Skeletal muscle satellite cell (primary cell): ENCODE results near the gene DSTN.
A peak's percentile ranks its signal among the peaks of the same experiment; 100 is the strongest.

Experiments used
- H3K27me3 ChIP-seq: 2 replicates; pipeline ENCODE4 v1.7.0; 2013; ENCODE audit warnings: low read length; ENCODE audit not compliant: control insufficient read depth, insufficient read depth
- H3K36me3 ChIP-seq: 2 replicates; pipeline ENCODE4 v1.7.0; 2013; ENCODE audit warnings: mild to moderate bottlenecking, control low read depth, low read length; ENCODE audit not compliant: insufficient read depth
- H3K4me1 ChIP-seq: 2 replicates; pipeline ENCODE4 v1.7.0; 2013; ENCODE audit warnings: low read length; ENCODE audit not compliant: control insufficient read depth, insufficient read depth
- H3K4me2 ChIP-seq: 2 replicates; pipeline ENCODE4 v1.7.0; 2013; ENCODE audit warnings: mild to moderate bottlenecking, low read length
- H3K4me3 ChIP-seq: 2 replicates; pipeline ENCODE4 v1.7.0; 2013; ENCODE audit warnings: low read length
- H3K9ac ChIP-seq: 2 replicates; pipeline ENCODE4 v1.7.0; 2013; ENCODE audit warnings: mild to moderate bottlenecking, low read depth, low read length, moderate library complexity
- H3K9me3 ChIP-seq: replicated peaks from 2 replicates; pipeline ENCODE4 v1.7.0; 2013; ENCODE audit warnings: mild to moderate bottlenecking, control low read depth, low read length

The DSTN gene

DNA sequence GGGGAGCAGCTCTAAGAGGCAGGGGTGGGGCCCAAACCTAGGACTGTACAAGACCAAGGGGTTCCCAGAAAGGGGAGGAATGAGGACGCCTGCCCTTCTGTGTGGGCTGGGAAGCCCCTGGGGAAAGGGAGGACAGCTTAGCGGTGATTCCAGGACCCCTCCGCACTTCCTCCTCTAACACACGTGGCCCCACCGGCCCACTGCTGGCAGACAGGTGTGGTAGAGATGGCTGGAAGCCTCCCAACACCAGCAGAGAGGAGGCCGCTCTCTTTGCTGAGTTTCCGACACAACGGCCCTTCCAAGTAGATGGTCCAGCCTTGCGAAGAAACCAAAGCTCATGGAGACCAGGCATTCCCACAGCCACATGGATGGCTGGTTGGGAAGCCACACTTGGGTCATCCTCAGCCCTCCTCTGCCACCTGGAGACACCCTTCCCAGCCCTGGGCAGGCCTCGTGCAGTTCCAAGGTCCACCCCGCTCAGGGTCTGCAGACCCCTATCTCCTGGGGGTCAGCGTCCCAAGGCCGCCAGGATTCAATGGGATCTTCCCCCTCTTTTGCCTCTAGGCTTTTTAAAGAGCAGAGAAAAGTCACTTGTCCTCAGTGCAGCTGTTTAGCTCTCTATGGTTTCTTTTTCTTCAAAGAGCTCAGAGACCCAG, 68.2 kb downstream of the DSTN start:
- Histone ChIP-seq H3K27me3 (no peaks in the 10 kb centered on the region), H3K4me2 (no peak overlapping the region), H3K9ac (no peak overlapping the region), H3K36me3 (peaks cover 93% of the 10 kb centered on the region), H3K9me3 (no peaks in the 10 kb centered on the region), H3K4me3 (no peak overlapping the region), H3K4me1 (peaks cover 17% of the 10 kb centered on the region)

DNA sequence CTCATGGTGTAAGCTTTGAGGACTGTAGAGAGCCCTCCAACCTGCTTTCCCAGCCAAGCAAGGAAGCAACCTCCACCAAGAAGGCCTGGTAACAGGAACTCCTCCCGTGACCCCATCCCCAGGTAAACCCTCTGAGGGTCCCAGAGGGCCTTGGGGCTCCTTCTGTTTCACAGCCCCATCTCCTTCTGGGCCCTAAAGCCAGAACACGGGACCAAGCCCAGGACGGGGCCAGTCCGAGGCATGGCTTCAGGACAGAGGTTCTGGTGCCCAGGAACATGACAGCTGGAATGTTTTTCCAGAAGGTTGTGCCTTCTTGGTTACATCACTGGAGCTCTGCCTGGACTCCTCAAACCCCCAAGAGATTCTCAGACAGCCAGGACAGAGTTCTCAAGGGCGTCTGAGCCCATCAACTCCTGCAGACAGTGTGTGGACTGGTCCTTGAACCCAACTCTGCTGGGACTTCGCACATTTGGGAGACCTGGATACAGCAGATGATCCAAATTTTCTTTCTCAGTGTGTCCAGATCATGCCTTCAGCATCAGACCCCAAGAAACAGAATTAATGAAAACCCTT, 69.0 kb downstream of the DSTN start:
- H3K9me3 ChIP-seq = no peaks in the 10 kb centered on the region
- no peak overlapping the region for H3K4me3 ChIP-seq
- H3K27me3 ChIP-seq = no peaks in the 10 kb centered on the region
- H3K4me2 ChIP-seq = no peak overlapping the region
- no peak overlapping the region for H3K9ac ChIP-seq
- H3K4me1 ChIP-seq = peaks cover 23% of the 10 kb centered on the region
- peaks cover 93% of the 10 kb centered on the region for H3K36me3 ChIP-seq

DNA sequence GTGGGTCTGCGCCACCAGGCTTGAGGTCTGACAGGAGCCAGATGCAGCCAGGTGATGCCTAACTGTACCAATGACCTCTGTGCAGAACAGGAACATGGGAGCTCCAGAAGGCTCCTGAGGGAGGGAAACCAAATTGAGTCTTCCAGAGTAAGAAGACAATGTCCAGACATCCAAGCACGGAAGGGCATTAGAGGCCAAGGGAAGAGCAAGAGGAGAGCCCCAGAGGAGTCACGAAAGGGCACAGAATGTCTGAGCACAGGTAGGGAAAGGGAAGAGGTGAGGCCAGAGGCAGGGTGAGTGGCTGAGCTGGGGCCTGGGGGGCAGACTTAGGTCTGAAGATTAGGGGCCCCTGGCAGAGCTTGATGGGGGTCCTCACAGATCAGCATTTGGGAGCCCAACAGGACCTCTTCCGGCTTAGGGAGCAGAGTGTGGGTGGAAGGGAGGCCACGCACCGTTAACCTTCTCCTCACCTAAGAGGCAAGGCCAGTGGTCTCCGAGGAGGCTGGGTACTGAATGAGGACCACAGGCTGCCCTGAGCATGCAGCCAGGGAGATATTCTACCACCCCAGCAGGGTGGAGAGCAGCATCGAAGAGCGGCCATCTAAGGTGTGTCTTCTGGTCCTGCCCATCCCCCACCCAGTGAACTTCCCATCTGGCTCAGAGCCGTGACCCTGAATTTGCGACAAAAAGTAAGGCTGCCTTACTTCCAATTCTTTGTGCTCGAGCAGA, 70.4 kb downstream of the DSTN start:
- Histone ChIP-seq H3K27me3 (no peaks in the 10 kb centered on the region), H3K9ac (no peak overlapping the region), H3K4me2 (no peak overlapping the region), H3K9me3 (no peaks in the 10 kb centered on the region), H3K4me1 (peaks cover 37% of the 10 kb centered on the region), H3K4me3 (no peak overlapping the region), H3K36me3 (peaks cover 83% of the 10 kb centered on the region)

DNA sequence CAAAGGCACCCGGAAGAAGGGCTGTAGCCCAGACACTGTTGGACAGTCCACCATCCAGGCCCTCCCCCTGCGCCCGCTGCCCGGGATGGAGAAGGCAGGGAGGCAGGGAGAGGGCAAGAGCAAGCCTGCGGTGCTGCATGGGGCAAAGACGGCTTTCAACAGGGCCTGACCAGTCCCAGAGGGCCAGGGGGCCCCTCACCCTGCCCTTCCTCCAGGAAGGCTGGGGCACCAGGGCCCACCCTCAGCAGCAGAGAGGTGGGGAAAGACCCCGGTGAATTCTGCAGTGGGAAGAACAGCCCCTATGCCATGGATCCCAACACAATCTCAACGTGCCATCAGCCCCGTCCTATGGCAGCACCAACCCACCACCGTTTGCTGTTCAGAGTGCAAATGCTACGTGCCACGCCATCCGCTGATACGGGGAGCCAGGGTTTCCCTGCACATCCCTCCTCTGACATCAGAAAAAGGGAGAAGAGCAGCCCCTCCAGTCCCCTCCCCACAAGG, 71.1 kb downstream of the DSTN start:
- Histone ChIP-seq H3K36me3 (peaks cover 82% of the 10 kb centered on the region), H3K9ac (no peak overlapping the region)

DNA sequence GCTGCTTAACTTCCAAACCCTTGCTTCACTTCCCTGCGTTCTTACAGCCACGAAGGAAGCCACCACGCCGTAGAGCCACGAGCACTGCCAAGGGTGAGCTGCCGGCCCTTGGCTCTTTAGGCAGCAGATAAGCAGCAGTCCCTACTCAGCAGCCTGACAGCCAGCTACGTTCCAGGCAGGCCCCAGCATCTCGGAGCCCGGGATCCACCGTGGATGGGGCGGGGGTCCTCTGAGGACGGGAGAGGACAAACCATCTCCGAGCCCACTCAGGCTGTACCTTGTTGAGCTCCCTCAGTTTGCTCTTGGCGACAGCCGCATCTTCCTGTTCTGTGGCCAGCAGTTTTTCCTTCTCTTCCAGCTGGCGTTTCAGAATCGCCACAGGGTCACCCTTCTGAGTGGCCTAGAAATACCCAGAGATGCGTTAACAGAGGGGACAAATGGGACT, 71.7 kb downstream of the DSTN start:
- Histone ChIP-seq H3K4me2 (no peak overlapping the region), H3K36me3 (peaks cover 82% of the 10 kb centered on the region), H3K4me1 (peaks cover 28% of the 10 kb centered on the region), H3K9me3 (no peaks in the 10 kb centered on the region), H3K4me3 (no peak overlapping the region), H3K9ac (no peak overlapping the region), H3K27me3 (no peaks in the 10 kb centered on the region)

More for the DNA sequence above, 71.1 kb downstream of the DSTN start:
- Histone ChIP-seq H3K4me3 (no peak overlapping the region), H3K27me3 (no peaks in the 10 kb centered on the region), H3K4me1 (peaks cover 34% of the 10 kb centered on the region), H3K4me2 (no peak overlapping the region), H3K9me3 (no peaks in the 10 kb centered on the region)

DNA sequence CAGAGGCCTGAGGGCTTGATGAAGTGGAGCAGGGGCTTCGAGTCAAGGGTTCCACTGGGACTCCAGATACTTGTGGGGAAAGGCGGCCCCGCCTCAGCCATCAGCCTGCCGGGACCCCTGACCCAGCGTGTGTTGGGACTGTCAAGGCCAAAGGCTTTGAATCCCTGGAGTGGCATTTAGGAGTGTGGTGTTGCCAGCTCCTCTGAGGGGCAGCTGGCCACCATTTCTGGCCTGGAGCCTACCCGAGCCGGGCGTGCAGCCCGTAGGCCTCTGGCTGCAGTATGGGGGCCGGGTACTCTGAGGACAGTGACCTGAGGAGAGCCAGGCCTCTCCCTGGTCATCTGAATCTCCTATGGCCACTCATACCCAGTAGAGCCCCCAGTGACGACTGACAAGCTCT, 72.1 kb downstream of the DSTN start:
- Histone ChIP-seq H3K9me3 (no peaks in the 10 kb centered on the region), H3K36me3 (peaks cover 79% of the 10 kb centered on the region), H3K27me3 (no peaks in the 10 kb centered on the region), H3K4me1 (peaks cover 24% of the 10 kb centered on the region), H3K4me3 (no peak overlapping the region), H3K4me2 (no peak overlapping the region), H3K9ac (no peak overlapping the region)

DNA sequence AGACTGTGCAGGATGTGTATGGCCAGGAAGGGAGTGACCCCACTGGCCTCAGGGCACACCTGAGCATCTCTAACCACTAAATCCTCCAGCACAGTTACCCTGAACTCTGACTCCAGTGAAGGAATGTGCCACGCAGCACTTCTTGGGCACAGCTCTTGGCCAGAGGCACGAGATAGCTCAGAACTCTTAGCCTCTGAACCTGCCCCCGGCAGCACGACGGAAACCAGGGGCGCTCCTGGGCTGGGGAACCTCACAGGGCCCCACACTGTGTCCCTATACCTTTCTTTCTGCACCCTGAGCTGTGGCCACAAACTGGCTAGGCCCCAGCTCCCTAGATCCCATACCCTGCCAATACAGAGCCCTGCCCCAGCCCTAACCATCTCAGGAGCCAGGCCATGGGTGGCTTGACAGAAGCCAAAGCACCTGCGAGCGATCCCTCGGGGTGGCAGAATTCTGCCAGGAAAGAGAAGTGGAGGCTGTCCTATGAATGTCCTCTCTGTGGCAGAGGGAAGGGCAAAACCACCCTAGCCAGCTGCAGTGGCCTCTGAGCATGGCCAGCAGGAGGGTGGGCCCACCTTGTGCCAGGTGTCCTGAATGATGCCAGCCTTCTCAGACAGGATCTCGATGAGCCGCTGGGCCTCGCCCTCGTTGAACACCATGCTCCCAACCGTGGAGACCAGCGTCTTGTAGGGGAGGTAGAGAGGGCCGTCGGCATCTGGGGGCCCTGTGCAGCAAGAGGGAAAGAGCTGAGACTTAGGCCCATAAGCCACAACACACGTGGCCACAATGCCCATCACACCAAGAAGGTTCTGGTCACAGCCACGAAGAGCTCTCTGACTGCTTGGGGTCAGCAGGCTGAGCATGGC, 72.8 kb downstream of the DSTN start:
- Histone ChIP-seq H3K36me3 (peaks cover 74% of the 10 kb centered on the region), H3K4me1 (peaks cover 24% of the 10 kb centered on the region), H3K9me3 (no peaks in the 10 kb centered on the region), H3K9ac (no peak overlapping the region), H3K4me2 (no peak overlapping the region), H3K27me3 (no peaks in the 10 kb centered on the region), H3K4me3 (no peak overlapping the region)

DNA sequence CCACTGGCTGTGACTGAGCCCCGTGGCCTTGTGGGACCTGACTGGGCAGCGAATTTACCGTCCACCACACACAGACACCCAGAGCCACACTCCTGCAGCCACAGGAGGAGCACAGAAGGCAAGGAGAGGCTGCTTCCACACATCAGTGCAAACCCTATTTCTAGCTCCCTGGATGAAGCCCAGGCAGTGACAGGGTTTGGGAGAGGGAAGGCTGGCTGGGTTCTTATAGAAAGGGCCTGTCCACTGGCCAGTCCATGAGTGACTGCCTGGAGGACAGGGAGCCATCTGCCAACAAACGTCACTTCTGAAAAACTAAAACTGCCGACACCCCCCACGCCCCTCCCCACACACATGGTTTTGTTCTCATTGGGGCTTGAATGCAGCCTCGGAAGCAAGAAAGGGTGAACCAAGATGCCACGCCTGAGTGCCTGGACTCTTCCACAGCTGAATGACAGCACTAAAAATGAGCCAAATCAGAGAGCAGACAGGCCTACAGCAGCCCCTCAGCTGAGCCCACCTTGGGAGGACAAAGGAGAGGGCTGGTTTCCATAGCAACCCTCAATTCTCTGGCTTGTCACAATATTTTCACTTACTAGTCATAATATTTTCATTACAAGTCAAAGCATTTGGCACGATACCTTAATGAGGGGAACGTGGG, 73.8 kb downstream of the DSTN start:
- Histone ChIP-seq H3K36me3 (peaks cover 74% of the 10 kb centered on the region), H3K9ac (peak overlapping the region; percentile 57), H3K9me3 (no peaks in the 10 kb centered on the region), H3K4me2 (peak overlapping the region; percentile 28), H3K4me1 (peaks cover 34% of the 10 kb centered on the region), H3K27me3 (no peaks in the 10 kb centered on the region), H3K4me3 (no peak overlapping the region)

DNA sequence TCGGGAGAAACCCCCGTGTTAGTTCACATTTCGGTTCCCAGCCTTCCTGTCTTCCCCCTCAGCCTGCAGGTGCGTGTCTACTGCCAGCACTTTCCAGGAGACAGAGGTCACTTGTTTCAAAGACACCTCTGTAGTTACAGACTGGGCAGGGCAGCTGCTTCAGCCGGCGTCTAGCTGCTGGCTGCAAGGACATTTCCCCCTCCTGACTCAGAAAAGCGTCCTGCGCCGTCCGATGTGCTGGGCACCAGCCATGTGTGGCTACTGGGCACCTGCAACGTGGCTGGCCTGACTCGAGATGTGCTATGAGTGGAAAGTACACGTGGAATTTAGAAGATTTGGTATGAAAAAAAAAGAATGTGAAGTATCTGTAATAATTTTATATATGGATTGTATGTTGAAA, 74.6 kb downstream of the DSTN start:
- peak overlapping the region; percentile 29 for H3K9ac ChIP-seq
- H3K36me3 ChIP-seq = peaks cover 66% of the 10 kb centered on the region
- no peaks in the 10 kb centered on the region for H3K27me3 ChIP-seq
- no peaks in the 10 kb centered on the region for H3K9me3 ChIP-seq
- peaks cover 41% of the 10 kb centered on the region for H3K4me1 ChIP-seq
- peak overlapping the region; percentile 28 for H3K4me2 ChIP-seq
- no peak overlapping the region for H3K4me3 ChIP-seq

DNA sequence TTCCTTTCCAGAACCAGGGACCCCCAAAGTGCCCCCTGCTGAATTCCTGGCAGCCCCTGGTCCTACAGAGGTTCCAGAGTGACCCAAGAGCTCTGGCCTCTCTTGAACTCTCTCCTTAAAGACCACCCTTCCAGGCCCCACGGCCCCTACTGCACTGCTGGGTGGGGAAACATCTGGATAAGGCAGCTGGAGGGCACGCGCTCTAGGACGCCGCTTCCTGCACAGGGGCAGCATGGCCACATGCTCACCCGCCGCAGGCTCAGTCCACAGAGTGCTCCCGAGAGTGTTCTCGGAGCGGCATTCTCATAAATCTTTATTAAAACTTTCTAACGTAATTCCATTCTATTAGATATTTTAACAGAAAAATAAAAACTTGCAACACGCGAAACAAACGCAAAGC, 75.1 kb downstream of the DSTN start:
- peaks cover 64% of the 10 kb centered on the region for H3K36me3 ChIP-seq
- no peaks in the 10 kb centered on the region for H3K9me3 ChIP-seq
- H3K4me3 ChIP-seq = no peak overlapping the region
- no peak overlapping the region for H3K4me2 ChIP-seq
- no peak overlapping the region for H3K9ac ChIP-seq
- H3K4me1 ChIP-seq = peaks cover 41% of the 10 kb centered on the region
- H3K27me3 ChIP-seq = no peaks in the 10 kb centered on the region
